Right lobe of liver (tissue), 4 donors: ENCODE measurements around the gene UGDH.

Experiments
- CTCF ChIP-seq, 4 donors: fragments of 200-600 bp in 3 of 4; fragments of 450-650 bp in 1 of 4; IDR thresholded peaks; one replicate each; pipeline versions ENCODE4 v1.5.1 to v1.8.0; 2016 to 2022; ENCODE audit warnings: antibody characterized with exemption in 4 of 4, mild to moderate bottlenecking in 2 of 4
- POLR2A ChIP-seq: fragments of 450-650 bp; IDR thresholded peaks from one replicate; pipeline ENCODE4 v1.6.1; 2017; ENCODE audit warnings: antibody characterized with exemption, mild to moderate bottlenecking
- donor health status: DM: no; HTN: no; CAD: no.
- donor health status: DM: no; HTN: no; CAD: no.
- donor health status: DM: no; HTN: yes; CAD: no.

GRCh38 chr4:39526765-39527295 is 409 bp downstream of the UGDH start:
- TF ChIP-seq CTCF (IDR thresholded peaks at IDR 0.05): no peak
- TF ChIP-seq POLR2A: no peak
